H9 (cell line): ENCODE data around the gene PPIL6. TPM values are rescaled to one million over a fixed set of nuclear protein-coding genes. Genes with fewer than 3 reads are reported as not detected.

Experiments
- DNase-seq: peaks from one replicate; pipeline ENCODE4 v3.0.0-alpha.2; 2017
- H2AFZ ChIP-seq: one replicate; pipeline ENCODE4 v1.6.1; 2013; ENCODE audit warnings: mild to moderate bottlenecking, low read length, control low read depth, moderate library complexity
- H2AK5ac ChIP-seq: 2 replicates; pipeline ENCODE4 v1.6.1; 2013; ENCODE audit warnings: low read length, control low read depth, mixed read lengths; ENCODE audit not compliant: insufficient read length
- H2BK120ac ChIP-seq: one replicate; pipeline ENCODE4 v1.6.1; 2013; ENCODE audit warnings: low read depth, mild to moderate bottlenecking, low read length, control low read depth, inconsistent platforms; ENCODE audit not compliant: poor library complexity, severe bottlenecking
- H2BK12ac ChIP-seq: 2 replicates; pipeline ENCODE4 v1.6.1; 2013; ENCODE audit warnings: low read length, control low read depth, mixed read lengths, low read depth; ENCODE audit not compliant: insufficient read length
- H2BK15ac ChIP-seq: 2 replicates; pipeline ENCODE4 v1.6.1; 2013; ENCODE audit warnings: low read depth, low read length, control low read depth
- H2BK20ac ChIP-seq: one replicate; pipeline ENCODE4 v1.6.1; 2013; ENCODE audit warnings: low read depth, mild to moderate bottlenecking, low read length, control low read depth, inconsistent platforms; ENCODE audit not compliant: poor library complexity, severe bottlenecking
- H2BK5ac ChIP-seq: 2 replicates; pipeline ENCODE4 v1.6.1; 2013; ENCODE audit warnings: low read length, control low read depth, mixed read lengths; ENCODE audit not compliant: insufficient read length
- H3K14ac ChIP-seq: 2 replicates; pipeline ENCODE4 v1.6.1; 2013; ENCODE audit warnings: low read length, control low read depth; ENCODE audit not compliant: insufficient read depth
- H3K18ac ChIP-seq: 2 replicates; pipeline ENCODE4 v1.6.1; 2013; ENCODE audit warnings: low read depth, mild to moderate bottlenecking, mixed read lengths, low read length, control low read depth; ENCODE audit not compliant: insufficient read length
- H3K23ac ChIP-seq: 2 replicates; pipeline ENCODE4 v1.6.1; 2013; ENCODE audit warnings: low read length, control low read depth, mixed read lengths, low read depth; ENCODE audit not compliant: insufficient read length
- H3K23me2 ChIP-seq: 2 replicates; pipeline ENCODE4 v1.6.1; 2013; ENCODE audit warnings: low read depth, mild to moderate bottlenecking, mixed read lengths, low read length, control low read depth; ENCODE audit not compliant: insufficient read length, poor library complexity, severe bottlenecking
- H3K27ac ChIP-seq: 2 replicates; pipeline ENCODE4 v1.5.1; 2013; ENCODE audit warnings: low read length, control low read depth, mixed read lengths, low read depth; ENCODE audit not compliant: insufficient read length
- H3K27me3 ChIP-seq: 2 replicates; pipeline ENCODE4 v1.6.1; 2013; ENCODE audit warnings: low read length, control low read depth, inconsistent platforms; ENCODE audit not compliant: insufficient read depth
- H3K4ac ChIP-seq: 2 replicates; pipeline ENCODE4 v1.6.1; 2013; ENCODE audit warnings: low read depth, mild to moderate bottlenecking, control low read depth, inconsistent platforms, low read length, moderate library complexity
- H3K4me1 ChIP-seq: 2 replicates; pipeline ENCODE4 v1.6.1; 2013; ENCODE audit warnings: low read length, control low read depth, inconsistent platforms; ENCODE audit not compliant: insufficient read depth
- H3K4me2 ChIP-seq: 2 replicates; pipeline ENCODE4 v1.6.1; 2013; ENCODE audit warnings: low read length, control low read depth, mixed read lengths; ENCODE audit not compliant: insufficient read length, insufficient read depth
- H3K56ac ChIP-seq: 2 replicates; pipeline ENCODE4 v1.6.1; 2013; ENCODE audit warnings: low read depth, mild to moderate bottlenecking, mixed read lengths, low read length, control low read depth; ENCODE audit not compliant: insufficient read length
- H3K79me1 ChIP-seq: 2 replicates; pipeline ENCODE4 v1.6.1; 2013; ENCODE audit warnings: low read depth, mild to moderate bottlenecking, moderate library complexity, low read length, control low read depth, inconsistent platforms; ENCODE audit not compliant: insufficient read depth, poor library complexity, severe bottlenecking
- H3K79me2 ChIP-seq: 2 replicates; pipeline ENCODE4 v1.6.1; 2013; ENCODE audit warnings: low read length, control low read depth, inconsistent platforms; ENCODE audit not compliant: insufficient read depth
- H3K9ac ChIP-seq: 2 replicates; pipeline ENCODE4 v1.6.1; 2013; ENCODE audit warnings: low read length, control low read depth, mixed read lengths; ENCODE audit not compliant: insufficient read length; ENCODE audit errors: extremely low read depth
- H3K9me3 ChIP-seq: one replicate; pipeline ENCODE4 v1.6.1; 2013; ENCODE audit warnings: low read depth, low read length, inconsistent platforms; ENCODE audit not compliant: control insufficient read depth
- H3T11ph ChIP-seq: one replicate; pipeline ENCODE4 v1.6.1; 2013; ENCODE audit warnings: mild to moderate bottlenecking, low read length, control low read depth, inconsistent platforms
- H4K20me1 ChIP-seq: one replicate; pipeline ENCODE4 v1.6.1; 2013; ENCODE audit not compliant: control insufficient read depth, insufficient read length, insufficient read depth
- H4K5ac ChIP-seq: 2 replicates; pipeline ENCODE4 v1.6.1; 2013; ENCODE audit warnings: low read depth, mild to moderate bottlenecking, mixed read lengths, low read length, control low read depth; ENCODE audit not compliant: insufficient read length
- H4K8ac ChIP-seq: replicated peaks from 2 replicates; pipeline ENCODE4 v1.6.1; 2013; ENCODE audit warnings: low read length, control low read depth, mixed read lengths, low read depth; ENCODE audit not compliant: insufficient read length
- H4K91ac ChIP-seq: 2 replicates; pipeline ENCODE4 v1.6.1; 2013; ENCODE audit warnings: low read depth, mild to moderate bottlenecking, moderate library complexity, mixed read lengths, low read length, control low read depth; ENCODE audit not compliant: insufficient read length
- H3K27ac Mint-ChIP-seq, 3 experiments: 2 replicates in 2 of 3; 3 replicates in 1 of 3; pipeline ENCODE4 v1.8.0; 2020 to 2021; ENCODE audit warnings: mixed read lengths in 3 of 3, mild to moderate bottlenecking in 1 of 3, moderate library complexity in 1 of 3
- H3K27me3 Mint-ChIP-seq: 2 replicates; pipeline ENCODE4 v1.8.0; 2021; ENCODE audit warnings: low read depth, mild to moderate bottlenecking, moderate library complexity, mixed read lengths
- H3K36me3 Mint-ChIP-seq, 3 experiments: 2 replicates in 2 of 3; 3 replicates in 1 of 3; pipeline ENCODE4 v1.8.0; 2020 to 2021; ENCODE audit warnings: low read depth in 3 of 3, mixed read lengths in 3 of 3; ENCODE audit not compliant: insufficient read depth in 1 of 3
- H3K4me1 Mint-ChIP-seq, 2 experiments: 2 replicates each; pipeline ENCODE4 v1.8.0; 2020; ENCODE audit warnings: mixed read lengths in 2 of 2
- H3K4me3 Mint-ChIP-seq, 2 experiments: 2 replicates in 1 of 2; 3 replicates in 1 of 2; pipeline ENCODE4 v1.8.0; 2020 to 2021; ENCODE audit warnings: mild to moderate bottlenecking in 2 of 2, mixed read lengths in 2 of 2, moderate library complexity in 1 of 2
- H3K9me3 Mint-ChIP-seq, 2 experiments: 2 replicates in 1 of 2; 3 replicates in 1 of 2; pipeline ENCODE4 v1.8.0; 2020; ENCODE audit warnings: mild to moderate bottlenecking in 2 of 2, mixed read lengths in 2 of 2, moderate library complexity in 1 of 2
- WGBS: extraction: QIAGEN DNeasy Blood & Tissue Kit; methylation state at CpG from one replicate; pipeline ENCODE4 v1.1.7; 2013; ENCODE audit warnings: missing lambda C conversion rate, low lambda C conversion rate, mixed read lengths; ENCODE audit not compliant: insufficient read length; ENCODE audit errors: extremely low coverage; 5-methylcytosine and 5-hydroxymethylcytosine counted together
- total RNA-seq: library from RNA; stranded (reverse); gene quantifications from 2 replicates; pipeline ENCODE4 v1.2.1, GENCODE V29; 2021
- TF ChIP-seq, protein P1 (sequence below): fragments of 200-600 bp; sonication (generic); conservative IDR thresholded peaks from 3 replicates; pipeline ENCODE4 v1.8.0; 2021; ENCODE audit warnings: antibody characterized with exemption, mild to moderate bottlenecking

PPIL6 gene
- total RNA-seq, 1 experiment from 2014 or later, result 1.0 TPM

DNA sequence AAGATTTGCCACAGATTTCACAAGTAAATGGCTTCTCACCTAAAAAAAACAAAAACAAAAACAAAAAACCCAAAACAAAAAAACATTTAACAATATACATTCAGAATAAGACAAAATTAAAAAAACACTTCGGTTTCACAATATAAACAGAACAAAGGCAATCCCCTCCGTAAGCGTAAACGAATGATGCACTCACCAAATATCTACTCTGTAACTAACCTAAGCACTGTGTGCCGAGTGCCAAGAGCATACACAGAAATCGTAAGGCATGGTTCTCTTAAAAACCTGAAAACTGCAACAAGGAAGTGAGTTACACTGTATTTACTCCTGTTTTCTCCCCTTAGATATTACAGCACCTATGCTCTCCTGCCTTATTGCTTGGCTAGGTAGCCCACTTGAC, 27.3 kb upstream of the PPIL6 start:
- Histone ChIP-seq H3K4ac (no peak overlapping the region), H3K79me1 (peaks cover 3% of the 10 kb centered on the region), H2AFZ (no peak overlapping the region), H3K23ac (no peak overlapping the region), H3K9me3 (no peaks in the 10 kb centered on the region), H2BK5ac (no peak overlapping the region), H2BK12ac (no peak overlapping the region), H2BK20ac (no peak overlapping the region), H4K5ac (no peak overlapping the region), H2AK5ac (no peak overlapping the region), H3K56ac (no peak overlapping the region), H3K27me3 (no peaks in the 10 kb centered on the region), H4K91ac (no peak overlapping the region), H3K4me2 (no peak overlapping the region), H3K27ac (no peak overlapping the region), H3K9ac (no peak overlapping the region), H4K8ac (no peak overlapping the region), H3K4me1 (no peaks in the 10 kb centered on the region), H3K23me2 (no peaks in the 10 kb centered on the region), H3K14ac (no peak overlapping the region), H3K79me2 (no peaks in the 10 kb centered on the region), H2BK120ac (no peak overlapping the region), H2BK15ac (no peak overlapping the region), H4K20me1 (no peaks in the 10 kb centered on the region), H3K18ac (no peak overlapping the region), H3T11ph (no peak overlapping the region)
- TF ChIP-seq, protein P1, sequence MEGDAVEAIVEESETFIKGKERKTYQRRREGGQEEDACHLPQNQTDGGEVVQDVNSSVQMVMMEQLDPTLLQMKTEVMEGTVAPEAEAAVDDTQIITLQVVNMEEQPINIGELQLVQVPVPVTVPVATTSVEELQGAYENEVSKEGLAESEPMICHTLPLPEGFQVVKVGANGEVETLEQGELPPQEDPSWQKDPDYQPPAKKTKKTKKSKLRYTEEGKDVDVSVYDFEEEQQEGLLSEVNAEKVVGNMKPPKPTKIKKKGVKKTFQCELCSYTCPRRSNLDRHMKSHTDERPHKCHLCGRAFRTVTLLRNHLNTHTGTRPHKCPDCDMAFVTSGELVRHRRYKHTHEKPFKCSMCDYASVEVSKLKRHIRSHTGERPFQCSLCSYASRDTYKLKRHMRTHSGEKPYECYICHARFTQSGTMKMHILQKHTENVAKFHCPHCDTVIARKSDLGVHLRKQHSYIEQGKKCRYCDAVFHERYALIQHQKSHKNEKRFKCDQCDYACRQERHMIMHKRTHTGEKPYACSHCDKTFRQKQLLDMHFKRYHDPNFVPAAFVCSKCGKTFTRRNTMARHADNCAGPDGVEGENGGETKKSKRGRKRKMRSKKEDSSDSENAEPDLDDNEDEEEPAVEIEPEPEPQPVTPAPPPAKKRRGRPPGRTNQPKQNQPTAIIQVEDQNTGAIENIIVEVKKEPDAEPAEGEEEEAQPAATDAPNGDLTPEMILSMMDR, result no peak
- H3K27ac Mint-ChIP-seq, result no peak overlapping the region
- peaks cover 54 to 95% (median 95%) of the 10 kb centered on the region in 3 experiments for H3K36me3 Mint-ChIP-seq
- H3K4me1 Mint-ChIP-seq, result peaks cover 7 to 12% of the 10 kb centered on the region in 2 experiments; a peak in 3 of 4 replicates
- H3K9me3 Mint-ChIP-seq, result no peaks in the 10 kb centered on the region
- no peak for DNase-seq
- H3K4me3 Mint-ChIP-seq, result no peak overlapping the region
- no CpG with 5 or more reads among the region's 6 CpGs for WGBS
- H3K27me3 Mint-ChIP-seq, result no peaks in the 10 kb centered on the region
